Hepatocyte (in vitro differentiated cells): ENCODE results near the gene LRRC43. TPM values are rescaled to one million over a fixed set of nuclear protein-coding genes. Genes with fewer than 3 reads are reported as not detected.

Source experiments
- DNase-seq: peaks from one replicate; pipeline ENCODE4 v3.0.0-alpha.2; 2016; ENCODE audit warnings: low spot score
- H2AFZ ChIP-seq: fragments of 200-600 bp; sonication (generic); 2 replicates; pipeline ENCODE4 v1.6.0; 2016; ENCODE audit warnings: antibody characterized with exemption, mild to moderate bottlenecking
- H3K27ac ChIP-seq: fragments of 200-600 bp; sonication (generic); 2 replicates; pipeline ENCODE4 v1.5.1; 2016; ENCODE audit warnings: mild to moderate bottlenecking
- H3K27me3 ChIP-seq: fragments of 200-600 bp; sonication (generic); 2 replicates; pipeline ENCODE4 v1.6.1; 2016
- H3K36me3 ChIP-seq: fragments of 200-600 bp; sonication (generic); replicated peaks from 2 replicates; pipeline ENCODE4 v1.5.1; 2016; ENCODE audit warnings: low read depth; ENCODE audit not compliant: insufficient read depth
- H3K4me1 ChIP-seq: fragments of 200-600 bp; sonication (generic); 2 replicates; pipeline ENCODE4 v1.5.1; 2016; ENCODE audit warnings: mild to moderate bottlenecking, moderate library complexity; ENCODE audit not compliant: insufficient read depth
- H3K4me2 ChIP-seq: fragments of 200-600 bp; sonication (generic); 2 replicates; pipeline ENCODE4 v1.6.0; 2016
- H3K4me3 ChIP-seq: fragments of 200-600 bp; sonication (generic); 2 replicates; pipeline ENCODE4 v1.5.1; 2016; ENCODE audit warnings: mild to moderate bottlenecking
- H3K79me2 ChIP-seq: fragments of 200-600 bp; sonication (generic); 2 replicates; pipeline ENCODE4 v1.6.0; 2017; ENCODE audit warnings: mild to moderate bottlenecking
- H3K9me2 ChIP-seq: fragments of 200-600 bp; sonication (generic); replicated peaks from 2 replicates; pipeline ENCODE4 v1.6.0; 2017; ENCODE audit warnings: mild to moderate bottlenecking; ENCODE audit not compliant: insufficient read depth
- H3K9me3 ChIP-seq: fragments of 200-600 bp; sonication (generic); 2 replicates; pipeline ENCODE4 v1.5.1; 2016; ENCODE audit warnings: low read depth, mild to moderate bottlenecking
- H4K20me1 ChIP-seq: fragments of 200-600 bp; sonication (generic); 2 replicates; pipeline ENCODE4 v1.6.0; 2016; ENCODE audit warnings: mild to moderate bottlenecking; ENCODE audit not compliant: insufficient read depth, poor library complexity, severe bottlenecking
- CTCF ChIP-seq: fragments of 200-600 bp; sonication (generic); IDR thresholded peaks from 2 replicates; pipeline ENCODE4 v1.5.1; 2016; ENCODE audit warnings: antibody characterized with exemption, mild to moderate bottlenecking; ENCODE audit not compliant: poor library complexity
- EZH2 ChIP-seq: fragments of 200-600 bp; sonication (generic); IDR thresholded peaks from 2 replicates; pipeline ENCODE4 v1.6.1; 2016; ENCODE audit warnings: antibody characterized with exemption, mild to moderate bottlenecking, borderline replicate concordance
- EZH2phosphoT487 ChIP-seq: fragments of 200-600 bp; sonication (generic); IDR thresholded peaks from one replicate; pipeline ENCODE4 v1.6.1; 2018; ENCODE audit warnings: antibody characterized with exemption, mild to moderate bottlenecking, low read depth, moderate library complexity; ENCODE audit not compliant: unreplicated experiment, severe bottlenecking
- WGBS: methylation state at CpG from one replicate; pipeline ENCODE4 v1.1.6; 2016; ENCODE audit warnings: low lambda C conversion rate; ENCODE audit errors: missing lambda C conversion rate; 5-methylcytosine and 5-hydroxymethylcytosine counted together
- polyA plus RNA-seq: library from polyadenylated mRNA; unstranded; fragments of >200 nt; fragmentation: Nextera tagmentation; extraction: Ambion mirVana; gene quantifications from 2 replicates; pipeline ENCODE4 v1.2.1, GENCODE V29; 2016
- total RNA-seq: library from RNA; depleted of rRNA; stranded (reverse); fragments of >200 nt; gene quantifications from 2 replicates; pipeline ENCODE4 v1.2.3, GENCODE V29; 2014

Gene LRRC43
- total and polyA plus RNA-seq, 2 experiments from 2014 or later, result 1.7 TPM

- WGBS, result 96% methylated on average over 1 of the region's 1 CpG
- no peak overlapping the region for H3K4me2 ChIP-seq
- no peak for DNase-seq
- no peaks in the 10 kb centered on the region for H3K4me1 ChIP-seq
- no peak overlapping the region for H2AFZ ChIP-seq
- no peak overlapping the region for H3K4me3 ChIP-seq
- H3K79me2 ChIP-seq, result no peaks in the 10 kb centered on the region
- H3K27me3 ChIP-seq, result no peaks in the 10 kb centered on the region
- no peak for TF ChIP-seq EZH2phosphoT487
- no peak for TF ChIP-seq EZH2
- no peak for TF ChIP-seq CTCF
- H4K20me1 ChIP-seq, result no peaks in the 10 kb centered on the region
- no peaks in the 10 kb centered on the region for H3K9me2 ChIP-seq
- H3K27ac ChIP-seq, result no peak overlapping the region
- no peaks in the 10 kb centered on the region for H3K9me3 ChIP-seq
- H3K36me3 ChIP-seq, result no peaks in the 10 kb centered on the region
Measured at GRCh38 chr12:122194804-122195203, 11.9 kb downstream of the LRRC43 start.

GRCh38 chr12:122195405-122195804 is 12.5 kb downstream of the LRRC43 start:
- Histone ChIP-seq H3K36me3 (no peaks in the 10 kb centered on the region), H3K4me2 (no peak overlapping the region), H4K20me1 (no peaks in the 10 kb centered on the region), H3K9me3 (no peaks in the 10 kb centered on the region), H3K27me3 (no peaks in the 10 kb centered on the region), H3K4me3 (no peak overlapping the region), H2AFZ (no peak overlapping the region), H3K27ac (no peak overlapping the region), H3K4me1 (no peaks in the 10 kb centered on the region), H3K79me2 (no peaks in the 10 kb centered on the region), H3K9me2 (no peaks in the 10 kb centered on the region)
- TF ChIP-seq CTCF, result no peak
- 95% methylated on average over 4 of the region's 4 CpGs for WGBS
- no peak for DNase-seq

GRCh38 chr12:122197612-122197966 is 14.7 kb downstream of the LRRC43 start:
- no peaks in the 10 kb centered on the region for H3K4me1 ChIP-seq
- 85% methylated on average over 1 of the region's 1 CpG for WGBS
- DNase-seq, result no peak
- no peak overlapping the region for H3K4me3 ChIP-seq
- H3K9me2 ChIP-seq, result no peaks in the 10 kb centered on the region
- no peak overlapping the region for H3K27ac ChIP-seq
- TF ChIP-seq CTCF (no peak), EZH2phosphoT487 (no peak), EZH2 (no peak)
- H3K4me2 ChIP-seq, result no peak overlapping the region
- H3K36me3 ChIP-seq, result no peaks in the 10 kb centered on the region
- no peaks in the 10 kb centered on the region for H4K20me1 ChIP-seq
- H2AFZ ChIP-seq, result no peak overlapping the region
- no peaks in the 10 kb centered on the region for H3K79me2 ChIP-seq
- H3K9me3 ChIP-seq, result no peaks in the 10 kb centered on the region
- H3K27me3 ChIP-seq, result peaks cover 3% of the 10 kb centered on the region
